GM12878 (cell line): Measurements from ENCODE around the gene ID4. TPM values are rescaled to one million over a fixed set of nuclear protein-coding genes. Genes with fewer than 3 reads are reported as not detected.

Experiments
- ATAC-seq: fragments of 200-7000 bp; cut with Tn5 transposase; 3 replicates; pipeline ENCODE4 v1.9.1; 2020; ENCODE audit warnings: mild to moderate bottlenecking, moderate library complexity
- BruUV-seq: library from RNA; stranded (reverse); fragments of 400-500 nt; replicated peaks from 2 replicates; lab custom pipeline; 2021; lab: Mats Ljungman, UMichigan
- CTCF ChIA-PET: fragments of 300-600 bp; sonication (Branson Sonifier 250); formaldehyde crosslinking; extraction: SDS; loops from one replicate; lab custom pipeline; 2021; ENCODE audit warnings: inconsistent platforms; lab: Yijun Ruan, JAX
- POLR2A ChIA-PET: fragments of 350-600 bp; formaldehyde crosslinking; extraction: SDS; loops from one replicate; lab custom pipeline; 2021; ENCODE audit warnings: inconsistent platforms; lab: Charles Lee
- RAD21 ChIA-PET: fragments of 300-600 bp; sonication (Branson Sonifier 250); formaldehyde crosslinking; loops from one replicate; lab custom pipeline; 2023; ENCODE audit warnings: antibody characterized with exemption; ENCODE audit not compliant: unreplicated experiment; lab: Charles Lee
- SMC1A ChIA-PET: fragments of 300-600 bp; sonication (Branson Sonifier 250); formaldehyde crosslinking; loops from one replicate; lab custom pipeline; 2023; ENCODE audit not compliant: unreplicated experiment, uncharacterized antibody; lab: Charles Lee
- DNase-seq: peaks from one replicate; pipeline ENCODE4 v3.0.0-alpha.2; 2011; ENCODE audit warnings: low read depth, low spot score
- FAIRE-seq: peaks from 3 replicates; lab custom pipeline; 2011; peaks lifted over from hg19 to GRCh38; lab: Jason Lieb, UNC
- H2AFZ ChIP-seq: 2 replicates; pipeline ENCODE4 v1.6.0; 2011; ENCODE audit warnings: low read depth, low read length, control low read depth; ENCODE audit not compliant: control insufficient read depth
- H3K27ac ChIP-seq: 2 replicates; pipeline ENCODE4 v1.5.1; 2011; ENCODE audit warnings: control low read depth; ENCODE audit not compliant: control insufficient read depth, insufficient read depth
- H3K27me3 ChIP-seq, 2 experiments: replicated peaks in 1 of 2; 2 replicates each; pipeline versions ENCODE4 v1.6.0 to v1.6.1; 2011; ENCODE audit warnings: low read length in 1 of 2; ENCODE audit not compliant: control insufficient read depth in 2 of 2, insufficient read depth in 2 of 2
- H3K36me3 ChIP-seq, 2 experiments: 2 replicates each; pipeline ENCODE4 v1.5.1; 2011; ENCODE audit warnings: low read length in 1 of 2; ENCODE audit not compliant: control insufficient read depth in 2 of 2, insufficient read depth in 2 of 2
- H3K4me1 ChIP-seq: 2 replicates; pipeline ENCODE4 v1.6.1; 2011; ENCODE audit warnings: mild to moderate bottlenecking, low read length, moderate library complexity, mixed read lengths; ENCODE audit not compliant: control insufficient read depth, insufficient read depth
- H3K4me2 ChIP-seq: 2 replicates; pipeline ENCODE4 v1.6.0; 2011; ENCODE audit warnings: control low read depth; ENCODE audit not compliant: control insufficient read depth, insufficient read depth
- H3K4me3 ChIP-seq: fragments of 200-600 bp; sonication (generic); 2 replicates; pipeline ENCODE4 v1.5.1; 2016
- H3K79me2 ChIP-seq: 2 replicates; pipeline ENCODE4 v1.6.0; 2011; ENCODE audit warnings: low read length; ENCODE audit not compliant: control insufficient read depth, insufficient read depth
- H3K9ac ChIP-seq: 2 replicates; pipeline ENCODE4 v1.8.0; 2011; ENCODE audit warnings: low read length, control low read depth, mixed read lengths; ENCODE audit not compliant: control insufficient read depth, insufficient read depth
- H3K9me3 ChIP-seq: replicated peaks from 3 replicates; pipeline ENCODE4 v1.5.1; 2011; ENCODE audit warnings: mild to moderate bottlenecking, low read length; ENCODE audit not compliant: control insufficient read depth, insufficient read depth
- H4K20me1 ChIP-seq: 2 replicates; pipeline ENCODE4 v1.6.0; 2011; ENCODE audit not compliant: control insufficient read depth, insufficient read depth
- NKRF ChIP-seq: fragments of 450-650 bp; conservative IDR thresholded peaks from 2 replicates; pipeline ENCODE4 v1.6.1; 2017; ENCODE audit warnings: mild to moderate bottlenecking, moderate library complexity
- RAD21 ChIP-seq: IDR thresholded peaks from 2 replicates; pipeline ENCODE4 v1.6.1; 2011; ENCODE audit warnings: mild to moderate bottlenecking, low read depth, low read length, moderate library complexity; ENCODE audit not compliant: insufficient read depth
- SIN3A ChIP-seq: IDR thresholded peaks from 2 replicates; pipeline ENCODE4 v1.6.1; 2012; ENCODE audit warnings: low read depth, low read length, improper control_type of control experiment
- TCF7 ChIP-seq: IDR thresholded peaks from 2 replicates; pipeline ENCODE4 v1.6.1; 2014; ENCODE audit warnings: antibody characterized with exemption, borderline replicate concordance
- WRNIP1 ChIP-seq: IDR thresholded peaks from 2 replicates; pipeline ENCODE4 v1.6.1; 2011; ENCODE audit warnings: low read depth, low read length, improper control_type of control experiment, borderline replicate concordance
- WGBS: methylation state at CpG from one replicate; pipeline ENCODE4 v1.1.6; 2016; ENCODE audit warnings: low lambda C conversion rate; ENCODE audit not compliant: insufficient replicate concordance, insufficient coverage; ENCODE audit errors: missing lambda C conversion rate; 5-methylcytosine and 5-hydroxymethylcytosine counted together
- in situ Hi-C: fragments of 300-500 bp; cut with MboI; formaldehyde crosslinking; loops from 9 replicates; pipeline ENCODE4 v1.14.3; 2018; ENCODE audit warnings: mixed read lengths
- intact Hi-C: fragments of 100-400 bp; cut with micrococcal nuclease; formaldehyde crosslinking; loops from one replicate; pipeline ENCODE4 v1.14.2; 2022; ENCODE audit not compliant: unreplicated experiment
- polyA plus RNA-seq, 11 experiments: library from polyadenylated mRNA; depleted of rRNA in 4 of 11; unstranded in 6 of 11; stranded (reverse) in 5 of 11; fragments of >200 nt; fragmentation: Nextera tagmentation in 4 of 11; fragmentation: Illumina TruSeq in 1 of 11; extraction: Ambion mirVana in 4 of 11; extraction: Trizol in 1 of 11; gene quantifications; 1 replicate in 1 of 11; 2 replicates in 10 of 11; pipeline versions ENCODE4 v1.2.1 to v1.2.3, GENCODE V29; 2011 to 2016; ENCODE audit warnings: inconsistent platforms in 2 of 11, missing spikeins in 2 of 11, low read depth in 1 of 11
- total RNA-seq, 4 experiments: library from RNA; depleted of rRNA in 3 of 4; stranded (reverse); fragments of >200 nt in 3 of 4; fragmentation: Illumina TruSeq in 1 of 4; extraction: Trizol in 1 of 4; gene quantifications; 2 replicates each; pipeline versions ENCODE4 v1.2.1 to v1.2.3, GENCODE V29; 2013 to 2021
- TF ChIP-seq, protein P1 (sequence below): fragments of 450-650 bp; IDR thresholded peaks from 2 replicates; pipeline ENCODE4 v1.6.1; 2017; ENCODE audit warnings: mild to moderate bottlenecking
- TF ChIP-seq, protein P2 (sequence below): IDR thresholded peaks from 2 replicates; pipeline ENCODE4 v1.6.1; 2012; ENCODE audit warnings: low read depth, low read length, improper control_type of control experiment

Gene ID4
- total and polyA plus RNA-seq, 10 of the 15 experiments (the other 5 are each of a cell fraction or from before 2014, with no cell fraction given): 0.09 TPM; not detected in 9

DNA sequence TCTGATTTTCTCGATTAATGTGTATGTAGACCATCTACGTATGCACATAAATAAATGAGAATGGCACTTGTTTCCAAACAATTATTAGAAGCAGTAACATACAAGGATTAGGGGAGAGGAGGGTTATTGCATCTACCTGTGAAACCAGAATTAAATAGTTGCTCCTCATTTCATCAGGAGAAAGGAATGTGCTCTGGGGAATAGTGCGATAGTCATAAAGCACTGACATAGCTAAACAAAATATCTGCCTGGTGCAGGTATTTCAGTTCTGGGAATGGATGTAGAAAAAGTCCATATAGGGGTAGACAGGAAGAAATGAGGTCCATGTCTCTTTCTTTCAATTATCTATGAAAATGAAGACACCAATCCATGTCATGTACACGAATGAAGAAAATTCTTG is 1.6 kb upstream of the ID4 start:
- FAIRE-seq (no peak), DNase-seq (no peak), ATAC-seq (no peak)
- Histone ChIP-seq H3K27me3 (peaks cover 0 to 16% of the 10 kb centered on the region in 2 experiments; a peak in 3 of 4 replicates), H3K4me1 (no peaks in the 10 kb centered on the region), H3K4me2 (no peak overlapping the region), H3K4me3 (no peak overlapping the region), H3K36me3 (no peaks in the 10 kb centered on the region), H2AFZ (no peak overlapping the region), H3K9ac (no peak overlapping the region), H3K79me2 (no peaks in the 10 kb centered on the region), H3K27ac (no peak overlapping the region), H4K20me1 (no peaks in the 10 kb centered on the region), H3K9me3 (no peaks in the 10 kb centered on the region; the same call in 2 of the 3 replicates)
- POLR2A ChIA-PET: no interaction called here
- TF ChIP-seq SIN3A (no peak), TCF7 (no peak), RAD21 (no peak), WRNIP1 (no peak), NKRF (no peak)
- TF ChIP-seq, protein P1, sequence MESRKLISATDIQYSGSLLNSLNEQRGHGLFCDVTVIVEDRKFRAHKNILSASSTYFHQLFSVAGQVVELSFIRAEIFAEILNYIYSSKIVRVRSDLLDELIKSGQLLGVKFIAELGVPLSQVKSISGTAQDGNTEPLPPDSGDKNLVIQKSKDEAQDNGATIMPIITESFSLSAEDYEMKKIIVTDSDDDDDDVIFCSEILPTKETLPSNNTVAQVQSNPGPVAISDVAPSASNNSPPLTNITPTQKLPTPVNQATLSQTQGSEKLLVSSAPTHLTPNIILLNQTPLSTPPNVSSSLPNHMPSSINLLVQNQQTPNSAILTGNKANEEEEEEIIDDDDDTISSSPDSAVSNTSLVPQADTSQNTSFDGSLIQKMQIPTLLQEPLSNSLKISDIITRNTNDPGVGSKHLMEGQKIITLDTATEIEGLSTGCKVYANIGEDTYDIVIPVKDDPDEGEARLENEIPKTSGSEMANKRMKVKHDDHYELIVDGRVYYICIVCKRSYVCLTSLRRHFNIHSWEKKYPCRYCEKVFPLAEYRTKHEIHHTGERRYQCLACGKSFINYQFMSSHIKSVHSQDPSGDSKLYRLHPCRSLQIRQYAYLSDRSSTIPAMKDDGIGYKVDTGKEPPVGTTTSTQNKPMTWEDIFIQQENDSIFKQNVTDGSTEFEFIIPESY: no peak
- TF ChIP-seq, protein P2, sequence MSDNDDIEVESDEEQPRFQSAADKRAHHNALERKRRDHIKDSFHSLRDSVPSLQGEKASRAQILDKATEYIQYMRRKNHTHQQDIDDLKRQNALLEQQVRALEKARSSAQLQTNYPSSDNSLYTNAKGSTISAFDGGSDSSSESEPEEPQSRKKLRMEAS: no peak
- intact Hi-C loops: no loop called here
- no TSS peak for BruUV-seq
- RAD21 ChIA-PET: no interaction called here
- CTCF ChIA-PET: no interaction called here
- WGBS: 63% methylated on average over 4 of the region's 4 CpGs
- in situ Hi-C loops: no loop called here
- SMC1A ChIA-PET: no interaction called here
